Muscle layer of colon (tissue), 2 donors: ENCODE data around the gene MKLN1.

Source experiments
- H3K27ac ChIP-seq: one replicate; pipeline ENCODE4 v1.7.0; 2013; ENCODE audit warnings: low read depth, mild to moderate bottlenecking, low read length, moderate library complexity
- H3K27me3 ChIP-seq, 2 donors: one replicate each; pipeline ENCODE4 v1.7.0; 2013; ENCODE audit warnings: low read length in 2 of 2, mild to moderate bottlenecking in 2 of 2; ENCODE audit not compliant: insufficient read depth in 2 of 2, control insufficient read depth in 1 of 2
- H3K36me3 ChIP-seq: one replicate; pipeline ENCODE4 v1.7.0; 2013; ENCODE audit warnings: mild to moderate bottlenecking, low read length; ENCODE audit not compliant: insufficient read depth
- H3K4me1 ChIP-seq: one replicate; pipeline ENCODE4 v1.7.0; 2013; ENCODE audit warnings: mild to moderate bottlenecking, low read length; ENCODE audit not compliant: insufficient read depth
- H3K4me3 ChIP-seq, 2 donors: one replicate each; pipeline ENCODE4 v1.7.0; 2013; ENCODE audit warnings: low read length in 2 of 2, low read depth in 1 of 2, mild to moderate bottlenecking in 1 of 2, moderate library complexity in 1 of 2
- H3K9ac ChIP-seq: one replicate; pipeline ENCODE4 v1.7.0; 2013; ENCODE audit warnings: low read length
- H3K9me3 ChIP-seq: one replicate; pipeline ENCODE4 v1.7.0; 2013; ENCODE audit warnings: mild to moderate bottlenecking, low read length
- donor health status: abdominal sarcoma.
- donor health status: Adenocarcinoma of cecum.

The MKLN1 gene

GRCh38 chr7:131335639-131336381, 8.1 kb downstream of the MKLN1 start:
- Histone ChIP-seq H3K4me1 (no peaks in the 10 kb centered on the region), H3K36me3 (no peaks in the 10 kb centered on the region), H3K27ac (no peak overlapping the region), H3K4me3 (no peak overlapping the region), H3K9me3 (peaks cover 10% of the 10 kb centered on the region), H3K9ac (no peak overlapping the region), H3K27me3 (no peaks in the 10 kb centered on the region)

GRCh38 chr7:131336956-131337355, 9.3 kb downstream of the MKLN1 start:
- H3K9ac ChIP-seq, result no peak overlapping the region
- H3K27me3 ChIP-seq, result no peaks in the 10 kb centered on the region
- H3K4me1 ChIP-seq, result peaks cover 7% of the 10 kb centered on the region
- no peak overlapping the region for H3K4me3 ChIP-seq
- no peaks in the 10 kb centered on the region for H3K36me3 ChIP-seq
- H3K9me3 ChIP-seq, result peaks cover 10% of the 10 kb centered on the region
- no peak overlapping the region for H3K27ac ChIP-seq

GRCh38 chr7:131338173-131338572, 10.5 kb downstream of the MKLN1 start:
- Histone ChIP-seq H3K27me3 (no peaks in the 10 kb centered on the region), H3K4me1 (peaks cover 18% of the 10 kb centered on the region), H3K9ac (no peak overlapping the region), H3K27ac (no peak overlapping the region), H3K9me3 (peaks cover 10% of the 10 kb centered on the region), H3K4me3 (no peak overlapping the region), H3K36me3 (no peaks in the 10 kb centered on the region)

- Histone ChIP-seq H3K27ac (no peak overlapping the region), H3K9ac (no peak overlapping the region), H3K4me3 (no peak overlapping the region), H3K27me3 (no peaks in the 10 kb centered on the region), H3K36me3 (no peaks in the 10 kb centered on the region), H3K4me1 (peaks cover 21% of the 10 kb centered on the region), H3K9me3 (peaks cover 10% of the 10 kb centered on the region)
Observed at GRCh38 chr7:131338691-131339390, 11.2 kb downstream of the MKLN1 start.

- Histone ChIP-seq H3K27ac (no peak overlapping the region), H3K9ac (no peak overlapping the region), H3K4me1 (peaks cover 21% of the 10 kb centered on the region)
Observed at GRCh38 chr7:131341690-131342089, 14.0 kb downstream of the MKLN1 start.

GRCh38 chr7:131342864-131343442, 15.3 kb downstream of the MKLN1 start:
- Histone ChIP-seq H3K9ac (no peak overlapping the region), H3K36me3 (no peaks in the 10 kb centered on the region), H3K4me3 (no peak overlapping the region), H3K27me3 (no peaks in the 10 kb centered on the region), H3K4me1 (peaks cover 32% of the 10 kb centered on the region), H3K27ac (no peak overlapping the region), H3K9me3 (no peaks in the 10 kb centered on the region)

More at GRCh38 chr7:131341690-131342089, 14.0 kb downstream of the MKLN1 start:
- no peaks in the 10 kb centered on the region for H3K27me3 ChIP-seq
- H3K36me3 ChIP-seq, result no peaks in the 10 kb centered on the region
- no peak overlapping the region for H3K4me3 ChIP-seq
- peaks cover 3% of the 10 kb centered on the region for H3K9me3 ChIP-seq

GRCh38 chr7:131346885-131347592, 19.4 kb downstream of the MKLN1 start:
- H3K4me1 ChIP-seq, result peaks cover 24% of the 10 kb centered on the region
- no peak overlapping the region for H3K27ac ChIP-seq
- H3K27me3 ChIP-seq, result no peaks in the 10 kb centered on the region
- no peaks in the 10 kb centered on the region for H3K36me3 ChIP-seq
- H3K9me3 ChIP-seq, result no peaks in the 10 kb centered on the region
- no peak overlapping the region for H3K9ac ChIP-seq
- H3K4me3 ChIP-seq, result no peak overlapping the region

GRCh38 chr7:131352032-131352431, 24.4 kb downstream of the MKLN1 start:
- H3K36me3 ChIP-seq, result no peaks in the 10 kb centered on the region
- H3K4me1 ChIP-seq, result peaks cover 18% of the 10 kb centered on the region
- H3K9me3 ChIP-seq, result no peaks in the 10 kb centered on the region
- H3K27me3 ChIP-seq, result no peaks in the 10 kb centered on the region
- H3K9ac ChIP-seq, result no peak overlapping the region
- no peak overlapping the region for H3K4me3 ChIP-seq
- no peak overlapping the region for H3K27ac ChIP-seq

- H3K27me3 ChIP-seq, result no peaks in the 10 kb centered on the region
- no peak overlapping the region for H3K4me3 ChIP-seq
- H3K27ac ChIP-seq, result no peak overlapping the region
Observed at GRCh38 chr7:131354390-131354789, 26.7 kb downstream of the MKLN1 start.

GRCh38 chr7:131355917-131356777, 28.5 kb downstream of the MKLN1 start:
- Histone ChIP-seq H3K9me3 (no peaks in the 10 kb centered on the region), H3K4me3 (no peak overlapping the region), H3K4me1 (peaks cover 19% of the 10 kb centered on the region), H3K36me3 (no peaks in the 10 kb centered on the region), H3K27ac (no peak overlapping the region), H3K27me3 (no peaks in the 10 kb centered on the region), H3K9ac (no peak overlapping the region)

More at GRCh38 chr7:131354390-131354789, 26.7 kb downstream of the MKLN1 start:
- Histone ChIP-seq H3K36me3 (no peaks in the 10 kb centered on the region), H3K4me1 (peaks cover 18% of the 10 kb centered on the region), H3K9me3 (no peaks in the 10 kb centered on the region), H3K9ac (no peak overlapping the region)
